CD4-positive, alpha-beta memory T cell (primary cell): Measurements from ENCODE around the gene ZBTB38. TPM values are rescaled to one million over a fixed set of nuclear protein-coding genes. Genes with fewer than 3 reads are reported as not detected.

Experiments
- CTCF ChIA-PET: fragments of 350-600 bp; sonication (Branson Sonifier 250); formaldehyde crosslinking; loops from one replicate; lab custom pipeline; 2021; ENCODE audit warnings: inconsistent platforms; ENCODE audit not compliant: partially characterized antibody; lab: Charles Lee
- POLR2A ChIA-PET: fragments of 350-600 bp; sonication (Branson Sonifier 250); formaldehyde crosslinking; loops from one replicate; lab custom pipeline; 2021; ENCODE audit not compliant: partially characterized antibody; lab: Charles Lee
- DNase-seq, 5 donors: peaks; one replicate each; pipeline versions ENCODE4 v3.0.0 to v3.0.0-alpha.2; 2020 to 2022; ENCODE audit warnings: mixed read lengths in 1 of 5
- H3K27ac ChIP-seq: one replicate; pipeline ENCODE4 v1.7.0; 2013; ENCODE audit warnings: low read depth, low read length
- H3K27me3 ChIP-seq: 2 replicates; pipeline ENCODE4 v1.7.0; 2013; ENCODE audit warnings: mild to moderate bottlenecking, low read length, moderate library complexity; ENCODE audit not compliant: insufficient read depth
- H3K36me3 ChIP-seq: 2 replicates; pipeline ENCODE4 v1.7.0; 2013; ENCODE audit warnings: mild to moderate bottlenecking, low read length, moderate library complexity; ENCODE audit not compliant: insufficient read depth
- H3K4me1 ChIP-seq: 2 replicates; pipeline ENCODE4 v1.7.0; 2013; ENCODE audit warnings: mild to moderate bottlenecking, low read length, moderate library complexity; ENCODE audit not compliant: insufficient read depth
- H3K4me3 ChIP-seq, 2 donors: one replicate each; pipeline ENCODE4 v1.7.0; 2013; ENCODE audit warnings: low read length in 2 of 2, mild to moderate bottlenecking in 1 of 2
- H3K9me3 ChIP-seq, 2 donors: one replicate each; pipeline ENCODE4 v1.7.0; 2013; ENCODE audit warnings: low read length in 2 of 2, control low read depth in 1 of 2; ENCODE audit not compliant: control insufficient read depth in 1 of 2
- H3K27ac Mint-ChIP-seq, 7 donors: one replicate each; pipeline ENCODE4 v1.8.0; 2020 to 2021; ENCODE audit warnings: mixed read lengths in 7 of 7, mild to moderate bottlenecking in 6 of 7, inconsistent platforms in 3 of 7, moderate library complexity in 3 of 7
- H3K27me3 Mint-ChIP-seq, 2 donors: one replicate each; pipeline ENCODE4 v1.8.0; 2020 to 2021; ENCODE audit warnings: mixed read lengths in 2 of 2
- H3K36me3 Mint-ChIP-seq, 2 donors: one replicate each; pipeline ENCODE4 v1.8.0; 2020 to 2021; ENCODE audit warnings: mixed read lengths in 2 of 2, inconsistent platforms in 1 of 2, mild to moderate bottlenecking in 1 of 2
- H3K4me1 Mint-ChIP-seq, 4 donors: one replicate each; pipeline ENCODE4 v1.8.0; 2020 to 2021; ENCODE audit warnings: mixed read lengths in 4 of 4, mild to moderate bottlenecking in 1 of 4
- H3K4me3 Mint-ChIP-seq, 8 donors: one replicate each; pipeline ENCODE4 v1.8.0; 2020 to 2021; ENCODE audit warnings: mixed read lengths in 8 of 8, mild to moderate bottlenecking in 7 of 8, moderate library complexity in 6 of 8, inconsistent platforms in 3 of 8
- H3K9me3 Mint-ChIP-seq, 8 donors: one replicate each; pipeline ENCODE4 v1.8.0; 2020 to 2021; ENCODE audit warnings: mixed read lengths in 8 of 8, mild to moderate bottlenecking in 5 of 8, inconsistent platforms in 3 of 8, moderate library complexity in 1 of 8
- intact Hi-C: fragments of 100-400 bp; cut with micrococcal nuclease; formaldehyde crosslinking; loops from one replicate; pipeline ENCODE4 v1.15.1; 2023
- polyA plus RNA-seq, 2 donors: library from polyadenylated mRNA; unstranded; fragments of 300-500 nt; fragmentation: Illumina TruSeq; gene quantifications; one replicate each; pipeline ENCODE4 v1.2.3, GENCODE V29; 2021
- total RNA-seq, 2 experiments: library from RNA; stranded (reverse); gene quantifications; one replicate each; pipeline ENCODE4 v1.2.3, GENCODE V29; 2021

The ZBTB38 gene
- total and polyA plus RNA-seq, 4 experiments from 2014 or later, result 44.1 to 103 (median 87.2) TPM

DNA sequence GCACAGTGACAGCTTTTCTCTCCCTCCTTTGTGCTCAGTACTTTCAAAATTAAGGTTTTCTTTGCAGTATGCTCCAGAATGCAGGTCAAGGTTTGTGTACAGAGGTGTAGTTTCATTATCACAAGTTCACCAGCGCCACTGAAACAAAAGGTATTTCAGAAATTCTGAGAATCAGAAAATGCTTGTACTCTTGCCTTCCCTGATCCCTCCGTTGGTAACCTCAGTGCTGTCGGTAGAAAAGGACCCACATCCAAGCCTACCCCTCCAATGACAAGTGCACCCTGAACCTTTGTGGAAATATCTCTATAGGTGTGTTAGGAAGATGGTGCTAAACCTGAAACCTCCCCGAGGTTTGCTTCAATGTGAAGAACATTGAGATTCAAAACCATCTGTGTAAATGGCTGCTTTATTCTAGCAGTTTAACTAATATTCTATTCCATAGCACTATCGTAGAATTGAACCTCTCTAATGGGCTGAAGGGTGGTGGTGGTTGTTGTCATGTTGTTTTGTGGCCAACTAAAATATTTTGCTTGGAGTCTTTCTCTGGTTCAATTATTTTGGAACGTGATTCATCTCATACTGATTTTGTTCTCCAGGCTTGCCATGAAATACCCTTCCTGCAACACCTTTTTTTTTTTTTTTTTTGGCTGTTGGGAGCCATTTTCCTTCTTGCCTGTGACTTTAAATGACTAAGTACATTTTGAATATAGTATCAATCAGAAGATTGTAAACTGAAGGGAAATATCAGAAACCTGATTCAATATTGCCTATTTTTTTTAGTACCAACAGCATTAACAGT, 20.7 kb downstream of the ZBTB38 start:
- Histone ChIP-seq H3K27me3 (no peaks in the 10 kb centered on the region), H3K36me3 (no peaks in the 10 kb centered on the region), H3K4me1 (peaks cover 15% of the 10 kb centered on the region), H3K4me3 (peak overlapping the region in 1 of 2 donors; percentile 41), H3K27ac (peak overlapping the region; percentile 24), H3K9me3 (no peaks in the 10 kb centered on the region)
- Mint-ChIP-seq H3K27ac (peak overlapping the region; percentile 17 to 95 (median 92)), H3K27me3 (no peaks in the 10 kb centered on the region), H3K4me1 (peaks cover 17 to 25% (median 19%) of the 10 kb centered on the region in 4 donors), H3K36me3 (no peaks in the 10 kb centered on the region), H3K9me3 (peaks cover 0 to 2% (median 0%) of the 10 kb centered on the region in 8 donors), H3K4me3 (peak overlapping the region; percentile 79 to 89 (median 85))
- ChIA-PET POLR2A (interaction anchor here (0.7 to 11.1 kb wide), 8 partner anchors 9 to 406 kb away, joined by 3 to 196 read pairs (median 12); no protein-coding TSS in a partner anchor), CTCF (interaction anchor here (0.7 to 8.0 kb wide), 14 partner anchors 10 to 77 kb away, joined by 3 to 54 read pairs (median 4); no protein-coding TSS in a partner anchor)
- intact Hi-C loops, result loop anchor here (1.0 kb wide), 1 partner anchor 12 kb away; no protein-coding TSS in a partner anchor
- DNase-seq, result peak in 3 of 5 donors; percentile 20 to 26 (median 23)

DNA sequence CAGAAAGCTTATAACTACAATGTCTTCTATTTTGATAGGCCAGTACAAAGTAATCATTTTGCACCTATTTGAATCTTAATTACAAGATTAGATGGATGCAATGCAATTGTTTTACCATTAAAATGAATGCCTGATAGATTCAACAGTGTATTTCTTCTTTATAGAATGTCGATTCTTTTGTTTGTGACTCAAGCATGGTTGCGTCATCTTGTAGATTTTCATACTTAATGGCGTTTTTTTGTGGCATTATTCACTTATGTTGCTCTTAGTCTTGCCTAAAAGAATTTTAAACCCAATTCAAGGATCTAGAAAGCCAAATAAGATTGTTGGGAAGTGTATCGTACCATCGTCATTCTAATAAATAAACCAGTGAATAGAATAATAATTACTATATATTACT, 21.4 kb downstream of the ZBTB38 start:
- H3K4me3 Mint-ChIP-seq, result peak overlapping the region in 5 of 8 donors; percentile 79 to 88 (median 85)
- Histone ChIP-seq H3K4me1 (peaks cover 12% of the 10 kb centered on the region), H3K9me3 (no peaks in the 10 kb centered on the region), H3K27ac (no peak overlapping the region), H3K4me3 (no peak overlapping the region), H3K36me3 (no peaks in the 10 kb centered on the region), H3K27me3 (no peaks in the 10 kb centered on the region)
- peak overlapping the region in 4 of 7 donors; percentile 17 to 95 (median 84) for H3K27ac Mint-ChIP-seq
- ChIA-PET POLR2A (interaction anchor here (0.7 to 10.3 kb wide), 5 partner anchors 11 to 406 kb away, joined by 3 to 108 read pairs (median 4); no protein-coding TSS in a partner anchor), CTCF (interaction anchor here (0.7 to 1.2 kb wide), 3 partner anchors 11 to 14 kb away, joined by 3 to 7 read pairs (median 3); no protein-coding TSS in a partner anchor)
- no peaks in the 10 kb centered on the region for H3K27me3 Mint-ChIP-seq
- H3K36me3 Mint-ChIP-seq, result no peaks in the 10 kb centered on the region
- peaks cover 14 to 27% (median 16%) of the 10 kb centered on the region in 4 donors for H3K4me1 Mint-ChIP-seq
- no peak for DNase-seq
- intact Hi-C loops, result loop anchor here (1.0 kb wide), 1 partner anchor 12 kb away; no protein-coding TSS in a partner anchor
- H3K9me3 Mint-ChIP-seq, result peaks cover 0 to 2% (median 0%) of the 10 kb centered on the region in 8 donors

DNA sequence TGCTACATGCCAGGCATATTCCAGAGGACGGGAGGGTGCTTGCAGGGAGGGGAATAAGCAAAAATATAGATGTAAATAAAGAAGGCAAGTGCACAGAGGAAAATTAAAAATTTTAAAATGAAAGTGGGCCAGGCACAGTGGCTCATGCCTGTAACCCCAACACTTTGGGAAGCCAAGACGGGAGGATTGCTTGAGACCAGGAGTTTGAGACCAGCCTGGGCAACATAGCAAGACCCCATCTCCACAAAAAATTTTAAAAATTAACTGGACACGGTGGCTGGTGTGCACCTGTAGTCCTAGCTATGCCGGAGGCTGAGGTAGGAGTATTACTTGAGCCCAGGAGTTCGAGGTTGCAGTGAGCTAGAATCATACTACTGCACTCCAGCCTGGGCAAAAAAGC, 22.4 kb downstream of the ZBTB38 start:
- CTCF ChIA-PET, result interaction anchor here (1.1 to 1.2 kb wide), 2 partner anchors 12 to 13 kb away, joined by 3 to 7 read pairs; no protein-coding TSS in a partner anchor
- no peak overlapping the region for H3K27ac ChIP-seq
- no peaks in the 10 kb centered on the region for H3K36me3 ChIP-seq
- POLR2A ChIA-PET, result interaction anchor here (1.1 to 10.3 kb wide), 4 partner anchors 10 to 21 kb away, joined by 3 to 108 read pairs (median 6); no protein-coding TSS in a partner anchor
- H3K4me3 ChIP-seq, result no peak overlapping the region
- intact Hi-C loops, result no loop called here
- DNase-seq, result no peak
- Mint-ChIP-seq H3K27me3 (no peaks in the 10 kb centered on the region), H3K4me3 (peak overlapping the region in 4 of 8 donors; percentile 15 to 54 (median 38)), H3K36me3 (no peaks in the 10 kb centered on the region), H3K9me3 (no peaks in the 10 kb centered on the region), H3K4me1 (peaks cover 11 to 28% (median 16%) of the 10 kb centered on the region in 4 donors), H3K27ac (peak overlapping the region in 2 of 7 donors; percentile 31 to 57)
- H3K9me3 ChIP-seq, result no peaks in the 10 kb centered on the region
- peaks cover 10% of the 10 kb centered on the region for H3K4me1 ChIP-seq
- no peaks in the 10 kb centered on the region for H3K27me3 ChIP-seq

DNA sequence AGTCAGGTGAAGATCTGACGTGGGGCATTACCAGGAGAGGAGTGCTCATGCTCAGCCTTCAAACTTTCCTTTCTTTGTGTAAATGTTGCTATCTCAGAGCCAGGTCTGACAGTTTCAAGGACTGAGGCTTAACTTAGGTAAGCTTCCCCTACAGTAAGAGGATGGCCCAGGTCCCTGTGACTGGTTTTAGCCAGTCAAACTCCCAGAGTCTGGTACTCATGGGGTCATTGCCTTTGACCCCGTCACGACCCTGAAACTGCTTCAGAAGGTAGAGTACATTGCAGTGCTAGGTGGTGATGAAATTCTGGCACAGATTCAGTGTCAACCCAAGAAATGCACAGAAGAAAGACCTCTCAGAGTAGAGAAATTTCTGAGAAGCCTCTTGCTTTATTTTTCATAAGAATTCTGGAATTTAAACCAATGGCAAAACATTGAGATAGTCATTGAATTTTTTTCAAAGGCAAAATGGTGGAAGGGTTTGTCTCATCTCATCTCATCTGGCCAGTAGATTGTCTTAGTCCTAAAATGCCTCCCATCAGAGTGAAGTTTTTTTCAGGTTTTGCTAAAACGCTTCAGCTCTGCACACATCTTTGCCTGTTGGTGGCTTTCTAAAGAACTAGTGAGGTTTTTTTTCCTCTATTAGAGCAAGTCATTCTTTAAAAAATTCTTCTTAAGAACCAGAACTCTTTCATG, 23.1 kb downstream of the ZBTB38 start:
- no peak for DNase-seq
- H3K27me3 ChIP-seq, result no peaks in the 10 kb centered on the region
- ChIA-PET CTCF (no interaction called here), POLR2A (interaction anchor here (1.1 to 10.3 kb wide), 3 partner anchors 12 to 20 kb away, joined by 3 to 108 read pairs (median 8); no protein-coding TSS in a partner anchor)
- H3K27ac ChIP-seq, result no peak overlapping the region
- no peaks in the 10 kb centered on the region for H3K36me3 ChIP-seq
- intact Hi-C loops, result no loop called here
- H3K9me3 ChIP-seq, result no peaks in the 10 kb centered on the region
- Mint-ChIP-seq H3K9me3 (peaks cover 0 to 3% (median under 1%) of the 10 kb centered on the region in 8 donors), H3K27ac (peak overlapping the region in 2 of 7 donors; percentile 43 to 65), H3K4me1 (peaks cover 11 to 28% (median 16%) of the 10 kb centered on the region in 4 donors), H3K4me3 (peak overlapping the region in 1 of 8 donors; percentile 26), H3K27me3 (no peaks in the 10 kb centered on the region), H3K36me3 (peaks cover 0 to 3% of the 10 kb centered on the region in 2 donors)
- H3K4me1 ChIP-seq, result peaks cover 10% of the 10 kb centered on the region
- no peak overlapping the region for H3K4me3 ChIP-seq

DNA sequence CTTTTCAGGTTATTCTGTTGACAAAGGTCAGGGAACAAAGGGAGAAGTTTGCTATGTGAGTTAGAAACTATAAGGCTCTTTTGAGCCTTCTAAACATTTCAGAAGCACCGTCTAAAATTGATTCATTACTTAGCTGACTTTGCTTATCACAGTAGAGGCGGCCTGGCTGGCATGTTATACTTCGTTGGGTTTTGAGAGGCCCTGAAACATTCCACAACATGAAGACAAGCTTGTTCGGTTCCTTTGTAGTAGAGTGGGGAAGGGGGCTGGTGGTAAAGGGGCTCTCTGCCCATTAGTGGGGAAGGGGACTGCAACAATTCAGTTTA, 23.6 kb downstream of the ZBTB38 start:
- Mint-ChIP-seq H3K4me3 (no peak overlapping the region), H3K27me3 (no peaks in the 10 kb centered on the region), H3K9me3 (peaks cover 0 to 7% (median 5%) of the 10 kb centered on the region in 8 donors), H3K27ac (no peak overlapping the region), H3K36me3 (peaks cover 0 to 7% of the 10 kb centered on the region in 2 donors), H3K4me1 (peaks cover 11 to 28% (median 16%) of the 10 kb centered on the region in 4 donors)
- no peaks in the 10 kb centered on the region for H3K9me3 ChIP-seq
- no peak overlapping the region for H3K4me3 ChIP-seq
- intact Hi-C loops, result no loop called here
- ChIA-PET CTCF (no interaction called here), POLR2A (interaction anchor here (10.3 kb wide), 1 partner anchor 20 kb away, joined by 108 read pairs; no protein-coding TSS in a partner anchor)
- H3K4me1 ChIP-seq, result peaks cover 10% of the 10 kb centered on the region
- no peak for DNase-seq
- no peaks in the 10 kb centered on the region for H3K36me3 ChIP-seq
- no peaks in the 10 kb centered on the region for H3K27me3 ChIP-seq
- H3K27ac ChIP-seq, result no peak overlapping the region

DNA sequence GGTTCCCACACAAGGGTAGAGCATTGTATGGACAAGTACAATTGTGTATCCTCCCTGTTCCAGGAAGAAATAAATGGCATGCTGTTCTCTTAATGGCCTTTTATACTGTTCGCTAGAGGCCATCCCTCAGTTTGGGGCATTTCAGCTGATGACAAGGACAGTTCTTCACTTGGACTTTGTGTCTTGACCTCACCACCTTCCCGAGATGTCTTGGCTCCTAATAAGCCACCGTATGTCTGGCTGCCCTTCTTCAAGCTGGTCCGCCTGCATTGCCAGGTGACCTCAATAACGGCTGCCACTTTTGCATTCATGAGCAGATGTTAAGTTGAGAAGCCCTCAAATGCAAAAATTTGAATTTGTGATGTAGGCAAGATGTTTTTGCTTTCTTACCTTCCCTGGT, 24.1 kb downstream of the ZBTB38 start:
- DNase-seq, result no peak
- Histone ChIP-seq H3K9me3 (no peaks in the 10 kb centered on the region), H3K36me3 (no peaks in the 10 kb centered on the region), H3K4me3 (no peak overlapping the region), H3K4me1 (peaks cover 10% of the 10 kb centered on the region), H3K27ac (no peak overlapping the region), H3K27me3 (no peaks in the 10 kb centered on the region)
- peaks cover 11 to 28% (median 16%) of the 10 kb centered on the region in 4 donors for H3K4me1 Mint-ChIP-seq
- intact Hi-C loops, result no loop called here
- no peak overlapping the region for H3K27ac Mint-ChIP-seq
- no peak overlapping the region for H3K4me3 Mint-ChIP-seq
- H3K36me3 Mint-ChIP-seq, result peaks cover 0 to 12% of the 10 kb centered on the region in 2 donors
- ChIA-PET POLR2A (interaction anchor here (10.3 kb wide), 1 partner anchor 19 kb away, joined by 108 read pairs; no protein-coding TSS in a partner anchor), CTCF (no interaction called here)
- H3K9me3 Mint-ChIP-seq, result peaks cover 0 to 11% (median 6%) of the 10 kb centered on the region in 8 donors
- H3K27me3 Mint-ChIP-seq, result no peaks in the 10 kb centered on the region
